ENCODE results near the gene P2RY2.

Gene P2RY2

DNA sequence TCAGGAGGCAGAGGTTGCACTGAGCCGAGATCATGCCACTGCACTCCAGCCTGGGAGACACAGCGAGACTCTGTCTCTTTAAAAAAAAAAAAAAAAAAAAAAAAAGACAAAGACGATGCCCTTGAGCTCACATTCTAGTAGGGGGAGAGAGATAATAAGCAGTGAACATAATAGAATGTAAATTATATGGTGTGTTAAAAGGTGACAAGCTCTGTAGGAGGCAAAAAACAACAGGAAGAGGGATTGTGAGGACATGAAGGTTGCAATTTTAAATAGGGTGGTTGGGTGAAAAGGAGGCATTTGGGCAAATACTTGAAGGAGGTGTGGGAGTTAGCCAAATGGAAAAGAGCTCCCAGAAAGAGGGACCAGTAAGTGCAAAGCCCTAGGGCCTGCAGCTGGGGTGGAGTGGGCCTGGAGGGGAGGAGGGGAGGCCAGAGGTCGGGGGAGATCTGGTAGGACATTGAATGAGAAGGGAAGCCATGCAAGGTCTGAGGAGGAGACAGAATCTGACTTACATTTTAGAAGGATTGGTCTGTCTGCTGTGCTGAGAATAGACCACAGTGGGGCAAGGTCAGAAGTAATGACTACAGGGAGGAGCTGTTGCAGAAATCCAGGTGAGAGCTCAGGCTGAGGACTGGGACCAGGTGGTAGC lies 26.6 kb downstream of the P2RY2 start:
- DNase-seq (ENCODE audit: low read depth) = no peak

DNA sequence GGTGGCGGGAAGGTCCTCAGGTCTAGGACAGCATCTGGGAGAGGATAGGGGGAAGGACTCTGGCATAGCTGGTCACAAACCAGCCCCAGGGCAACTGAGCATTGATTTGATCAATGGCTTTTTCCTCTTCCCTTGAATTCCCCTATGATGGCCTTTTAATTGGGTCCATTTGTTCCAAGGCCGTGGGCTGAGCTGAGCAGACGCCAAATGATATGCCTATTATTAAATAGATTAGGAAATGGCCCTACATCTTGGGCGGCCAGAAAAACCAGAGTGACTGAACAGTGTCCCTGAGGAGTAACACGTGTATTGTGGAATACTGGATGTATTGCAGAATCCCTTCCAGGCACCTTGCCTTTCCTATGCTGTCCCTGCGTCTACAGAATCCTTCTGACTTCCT lies 27.4 kb downstream of the P2RY2 start:
- no peak for DNase-seq (ENCODE audit: low read depth)

DNA sequence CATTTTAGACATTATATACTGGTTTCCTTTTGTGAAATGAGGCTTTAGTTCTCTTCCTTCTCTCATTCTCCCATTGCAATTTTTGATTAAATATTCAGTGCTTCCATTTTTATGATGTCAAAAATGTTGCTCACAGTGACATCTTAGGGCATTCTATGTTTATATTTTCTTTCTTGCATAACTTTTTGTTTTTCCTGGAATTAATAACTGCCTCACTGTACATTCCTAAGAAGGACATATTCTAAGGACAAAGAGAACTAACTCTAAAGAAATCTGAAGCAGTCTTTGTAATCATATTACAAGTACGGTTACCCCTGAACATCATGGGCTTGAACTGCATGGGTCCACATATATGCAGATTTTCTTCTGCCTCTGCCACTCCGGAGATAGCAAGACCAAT lies 28.2 kb downstream of the P2RY2 start:
- no peak for DNase-seq (ENCODE audit: low read depth)

DNA sequence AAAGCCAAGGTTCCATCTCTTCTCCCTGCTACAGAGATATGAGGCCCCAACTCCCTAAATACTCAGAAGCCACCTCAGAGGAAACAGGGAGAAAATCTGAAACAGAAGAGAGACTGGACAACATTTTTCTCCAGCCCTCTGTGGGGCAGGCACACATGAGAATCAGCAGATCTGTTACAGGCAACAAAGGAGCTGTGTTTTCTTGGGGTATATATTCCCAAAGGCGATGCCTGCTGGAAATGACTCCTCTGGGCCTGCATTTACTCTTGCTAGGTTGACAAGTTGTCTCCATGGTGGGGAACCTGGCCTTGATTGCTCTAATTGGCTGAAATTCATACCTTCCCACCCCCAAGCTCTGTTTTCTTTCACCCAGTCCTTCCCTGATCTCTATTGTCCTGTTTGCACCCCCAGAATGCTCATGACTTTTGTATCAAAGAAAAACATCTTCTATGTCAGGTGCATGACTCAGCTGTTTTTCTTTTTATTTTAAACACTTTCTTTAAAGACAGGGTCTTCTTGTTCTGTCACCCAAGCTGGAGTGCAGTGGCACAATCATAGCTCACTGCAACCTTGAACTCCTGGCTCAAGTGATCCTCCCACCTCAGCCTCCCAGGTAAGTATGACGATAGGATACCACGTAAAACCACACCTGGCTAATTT lies 30.6 kb downstream of the P2RY2 start:
- no peak for DNase-seq (ENCODE audit: low read depth)

DNA sequence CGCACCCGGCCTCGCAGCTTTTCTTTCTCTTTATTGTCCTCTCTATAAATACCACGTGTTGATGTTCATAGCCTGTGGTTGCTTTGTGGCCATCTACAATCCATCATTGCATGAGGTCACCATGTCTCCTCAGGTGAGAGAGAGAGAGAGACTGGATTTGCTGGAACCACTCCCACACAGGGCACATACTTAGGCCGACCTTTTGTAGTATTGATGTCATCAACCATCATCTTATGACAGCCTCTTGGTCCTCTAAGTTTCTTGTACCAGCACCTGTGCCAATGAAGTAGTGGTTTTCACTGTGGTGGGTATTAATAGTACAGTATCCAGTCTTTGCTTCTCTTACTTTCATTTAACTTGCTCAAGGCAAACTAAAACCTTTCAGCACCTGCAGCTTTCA lies 31.2 kb downstream of the P2RY2 start:
- no peak for DNase-seq (ENCODE audit: low read depth)

DNA sequence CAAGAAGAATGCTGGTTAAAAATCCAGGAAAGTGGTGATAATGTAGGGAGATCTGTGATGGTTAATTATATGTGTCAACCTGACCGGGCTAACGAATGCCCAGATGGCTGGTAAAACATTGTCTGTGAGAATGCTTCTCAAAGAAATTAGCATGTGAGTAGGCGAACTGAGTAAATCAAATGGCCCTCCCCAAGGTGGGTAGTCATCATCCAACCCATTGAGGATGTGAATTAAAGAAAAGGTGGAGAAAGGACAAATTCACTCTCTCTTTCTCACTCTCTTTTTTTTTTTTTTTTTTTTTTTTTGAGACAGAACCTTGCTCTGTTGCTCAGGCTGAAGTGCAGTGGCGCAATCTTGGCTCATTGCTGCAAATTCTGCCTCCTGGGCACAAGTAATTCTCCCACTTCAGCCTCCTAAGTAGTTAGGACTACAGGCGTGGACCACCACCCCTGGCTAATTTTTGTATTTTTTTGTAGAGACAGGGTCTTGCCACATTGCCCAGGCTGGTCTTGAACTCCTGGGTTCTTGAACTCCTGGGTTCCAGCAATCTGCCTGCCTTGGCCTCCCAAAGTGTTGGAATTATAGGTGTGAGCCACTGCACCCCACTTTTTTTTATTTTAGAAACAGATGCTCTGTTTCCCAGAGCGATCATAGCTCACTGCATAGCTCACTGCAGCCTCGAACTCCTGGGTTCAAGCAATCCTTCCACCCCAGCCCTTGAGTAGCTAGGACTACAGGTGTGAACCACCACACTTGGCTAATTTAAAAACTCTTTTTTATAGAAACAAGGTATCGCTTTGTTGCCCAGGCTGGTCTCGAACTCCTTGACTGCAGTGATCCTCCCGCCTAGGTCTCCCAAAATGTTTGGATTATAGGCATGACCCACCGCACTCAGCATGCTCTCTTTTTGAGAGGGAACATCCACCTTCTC lies 32.0 kb downstream of the P2RY2 start:
- no peak for DNase-seq (ENCODE audit: low read depth)

DNA sequence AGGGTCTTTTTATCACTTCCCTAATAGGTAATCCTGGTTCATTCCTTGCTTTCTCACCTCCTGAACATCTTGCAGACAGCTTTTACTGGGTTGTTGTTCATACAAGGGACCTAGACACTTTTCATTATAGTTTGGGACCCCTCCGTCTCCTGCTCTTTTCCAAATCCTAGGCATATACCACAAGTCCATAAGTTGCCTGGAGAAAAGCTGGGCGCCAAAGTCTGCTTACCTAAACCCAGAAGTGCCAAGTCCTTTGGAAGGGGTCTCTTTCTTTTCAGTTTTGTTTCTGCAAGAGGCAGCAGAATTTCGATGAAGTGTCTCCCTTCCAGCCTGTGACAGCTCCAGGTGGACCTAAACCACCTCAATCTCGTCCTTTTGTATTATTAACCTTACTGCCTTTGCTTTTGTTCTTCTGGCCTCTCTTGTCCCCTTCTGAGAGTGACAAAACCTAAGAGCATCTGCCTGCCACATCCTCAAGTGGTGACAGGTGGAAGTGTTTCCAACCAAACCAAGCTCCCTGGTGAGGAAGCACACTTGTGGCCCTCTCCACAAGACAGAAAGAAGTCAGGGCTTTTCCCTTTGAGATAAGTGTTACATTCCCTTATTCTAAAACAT lies 34.6 kb downstream of the P2RY2 start:
- no peak for DNase-seq (ENCODE audit: low read depth)

DNA sequence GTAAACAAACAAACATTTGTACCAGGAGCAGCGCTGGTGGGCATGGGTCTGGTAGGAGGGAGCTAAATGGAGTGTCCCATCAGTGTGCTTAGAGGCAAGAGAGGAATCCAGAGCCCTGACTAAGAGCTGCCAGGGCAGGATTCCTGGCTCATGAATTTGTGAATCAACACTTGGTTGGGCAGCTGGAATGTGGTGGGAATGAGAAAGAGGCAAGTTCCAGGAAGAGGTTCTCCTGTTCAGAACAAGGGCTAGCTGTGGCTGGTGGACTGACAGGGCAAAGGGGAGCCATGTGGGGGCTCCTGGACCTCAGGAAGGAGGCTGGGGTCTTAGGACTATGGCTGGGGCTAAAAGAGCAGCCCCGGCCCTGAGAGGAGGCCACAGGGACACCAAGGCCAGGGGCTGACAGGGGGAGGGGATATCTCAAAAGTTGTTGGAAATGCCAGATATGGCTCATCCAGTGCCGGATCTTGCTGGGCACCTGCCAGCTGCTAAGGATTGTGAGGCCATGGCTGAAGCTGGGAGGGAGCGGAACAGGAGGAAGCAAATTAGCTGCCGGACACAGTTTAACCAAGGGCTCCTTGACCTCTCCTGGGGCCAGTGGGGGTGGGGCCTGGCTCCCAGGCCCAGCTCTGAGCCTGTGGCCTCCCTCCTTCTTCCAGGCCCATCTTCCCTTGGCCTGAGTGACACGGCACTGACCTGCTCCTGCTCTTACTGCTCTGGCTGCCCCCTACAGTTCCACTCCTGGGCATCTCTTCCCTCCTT lies 39.4 kb downstream of the P2RY2 start:
- DNase-seq (ENCODE audit: low read depth) = no peak

DNA sequence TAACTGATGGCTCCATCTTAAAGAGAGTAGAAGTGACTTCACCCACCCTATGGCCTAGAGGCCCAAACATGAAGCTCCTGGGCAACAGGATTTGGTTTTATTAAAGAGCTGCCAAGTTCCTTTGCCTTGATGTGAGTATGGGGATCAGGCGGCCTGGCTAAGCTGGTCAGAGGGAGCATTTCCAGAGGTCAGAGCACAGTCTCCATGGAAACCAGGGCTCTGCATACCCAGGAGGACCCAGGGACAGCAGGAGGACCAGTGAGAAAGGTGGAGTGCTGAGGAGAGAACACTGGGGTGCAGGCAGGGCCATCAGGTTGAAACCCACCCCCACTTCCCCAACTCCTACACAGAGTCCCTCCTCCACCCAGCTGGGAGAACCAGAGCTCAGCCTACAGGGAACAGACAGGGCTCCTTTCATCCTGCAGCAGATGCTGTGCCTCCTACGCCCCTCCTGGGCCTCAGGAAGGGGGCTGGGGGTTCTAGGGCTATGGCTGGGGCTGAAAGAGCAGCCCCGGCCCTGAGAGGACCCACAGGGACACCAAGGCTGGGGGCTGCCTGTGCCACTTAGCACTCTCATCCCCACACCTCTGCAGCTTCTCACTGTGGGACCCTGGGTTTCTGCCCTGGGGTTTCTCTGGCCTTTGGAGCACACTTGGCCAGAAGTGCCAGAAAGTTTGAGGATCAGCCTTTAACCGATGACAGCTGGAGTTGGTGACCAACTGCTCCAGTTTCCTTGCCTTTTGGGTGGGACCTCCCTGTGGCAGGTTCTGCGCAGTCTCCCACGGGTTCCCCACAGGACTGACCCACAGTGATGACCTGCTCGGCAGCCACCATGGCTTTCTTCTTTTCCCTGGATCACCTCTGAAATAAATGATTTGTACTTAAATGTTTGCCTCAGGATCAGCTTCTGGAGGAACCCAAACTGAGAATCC lies 40.3 kb downstream of the P2RY2 start:
- no peak for DNase-seq (ENCODE audit: low read depth)

DNA sequence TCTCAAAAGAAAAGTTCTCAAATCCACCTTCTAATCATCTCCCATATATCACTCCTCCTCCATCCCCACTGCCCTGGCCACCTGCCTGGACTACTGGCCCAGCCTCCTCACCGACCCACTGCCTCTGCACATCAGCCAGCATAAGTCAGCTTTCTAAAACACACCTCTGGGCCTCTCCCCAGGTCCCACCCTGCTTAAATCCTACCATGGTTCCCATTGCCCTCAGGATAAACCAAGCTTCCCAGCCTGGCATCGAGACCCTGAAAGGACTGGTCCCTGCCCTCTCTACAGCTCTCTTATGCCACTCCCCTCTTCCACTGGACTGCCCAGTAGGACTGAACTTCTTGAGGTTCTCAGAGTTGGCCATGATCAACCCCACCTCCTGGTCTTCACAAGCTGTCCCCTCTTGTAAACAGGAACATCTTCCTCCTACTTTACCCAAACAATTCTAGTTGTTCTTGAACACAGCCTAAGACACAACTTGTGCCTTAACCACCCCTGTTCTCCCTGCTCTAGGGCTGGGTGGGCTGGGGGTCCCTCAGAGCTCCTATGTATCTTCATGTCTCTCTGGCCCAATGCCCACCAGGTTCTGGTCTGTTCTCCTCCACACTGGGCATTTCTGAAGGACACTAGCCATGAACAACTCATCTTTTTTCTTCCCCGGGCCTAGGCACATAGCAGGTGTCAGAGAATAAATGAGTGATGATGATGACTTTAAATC lies 41.5 kb downstream of the P2RY2 start:
- no peak for DNase-seq (ENCODE audit: low read depth)

DNA sequence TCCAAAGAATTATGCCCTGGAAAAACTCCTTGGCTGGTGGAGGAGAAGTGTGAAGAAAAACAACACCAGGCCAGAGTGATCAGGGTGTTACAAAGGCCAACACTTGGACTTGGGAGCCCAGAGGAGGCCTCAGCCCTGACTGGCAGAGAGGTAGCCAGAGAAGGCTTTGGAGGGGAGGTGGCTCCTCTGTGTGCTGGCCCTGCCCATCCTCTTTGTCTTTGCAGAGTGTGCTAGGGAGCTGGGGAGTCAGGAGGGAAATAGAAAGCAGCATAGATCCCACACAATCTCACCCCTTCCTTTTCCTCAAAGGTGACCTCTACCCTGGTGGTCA lies 42.0 kb downstream of the P2RY2 start:
- no peak for DNase-seq (ENCODE audit: low read depth)

DNA sequence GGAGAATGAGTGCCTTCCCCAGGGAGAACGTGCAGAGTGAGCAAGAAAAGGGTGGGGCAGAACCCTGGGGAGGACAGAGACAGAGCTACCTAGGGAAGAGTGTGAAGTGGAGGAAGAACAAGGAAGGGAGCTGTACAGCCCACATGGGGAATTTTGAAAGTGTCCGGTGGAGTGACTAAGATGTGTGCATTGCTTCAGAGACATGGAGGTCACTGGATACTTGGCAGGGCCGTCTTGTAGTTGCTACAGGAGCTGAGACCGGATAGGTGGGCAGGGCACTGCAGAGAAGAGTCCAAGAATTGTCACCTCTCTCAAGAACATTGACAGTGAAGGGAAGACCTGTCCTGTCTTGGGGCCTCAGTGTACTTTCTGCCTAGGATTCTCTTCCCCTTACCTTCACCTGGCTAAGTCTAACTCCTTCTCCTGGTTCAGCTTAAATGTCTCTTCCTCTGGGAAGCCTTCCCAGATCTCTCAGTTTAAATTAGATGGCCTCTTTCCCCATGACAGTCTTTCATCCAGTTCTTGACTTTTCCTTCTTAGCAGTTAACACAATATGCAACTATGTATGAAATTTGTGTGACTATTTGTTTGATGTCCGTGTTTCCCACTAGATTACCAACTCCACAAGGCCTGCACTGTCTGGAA lies 44.9 kb downstream of the P2RY2 start:
- no peak for DNase-seq (ENCODE audit: low read depth)

DNA sequence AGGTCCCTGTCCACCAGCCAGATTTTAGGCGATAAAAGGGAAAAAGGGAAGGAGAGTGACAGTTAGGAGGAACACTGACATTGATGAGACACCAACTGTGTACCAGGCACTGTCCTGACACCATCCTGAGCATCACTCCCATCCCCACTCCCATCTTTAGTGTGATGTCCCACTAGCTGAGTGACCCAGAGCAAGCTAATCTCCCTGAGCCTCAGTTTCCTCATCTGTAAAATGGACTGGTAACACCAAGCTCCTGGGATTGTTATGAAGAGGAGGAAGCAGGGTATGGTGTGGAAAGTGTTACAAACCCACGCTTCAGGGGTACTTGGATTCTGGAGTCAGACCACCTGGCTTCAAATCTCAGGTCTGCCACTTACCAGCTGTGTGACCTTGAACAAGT lies 45.6 kb downstream of the P2RY2 start:
- no peak for DNase-seq (ENCODE audit: low read depth)

DNA sequence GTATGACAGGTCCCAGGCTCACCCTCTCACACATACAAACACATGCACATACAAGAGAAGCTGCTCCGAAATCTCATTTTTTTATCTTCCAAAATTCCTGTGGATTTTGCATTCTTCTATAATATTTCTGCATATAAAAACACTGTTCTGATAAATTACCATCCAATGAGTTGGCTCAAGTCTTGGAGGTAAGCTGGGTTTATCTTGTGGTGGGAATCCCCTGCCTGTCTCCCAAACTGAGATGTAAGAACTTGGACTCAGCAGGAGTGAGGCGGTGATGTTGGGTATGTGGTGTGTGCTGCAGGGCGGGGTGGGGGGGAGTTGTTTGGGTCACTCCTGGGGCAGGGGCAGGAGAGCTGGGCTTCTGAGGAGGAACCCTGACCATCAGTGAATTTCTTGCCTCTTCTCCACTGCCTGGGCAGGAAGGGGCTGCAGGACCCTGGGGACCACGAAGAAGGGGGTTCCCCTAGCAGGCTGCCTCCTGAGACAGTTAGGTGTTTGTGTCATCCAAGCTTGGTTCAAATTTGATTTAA lies 47.3 kb downstream of the P2RY2 start:
- no peak for DNase-seq (ENCODE audit: low read depth)

DNA sequence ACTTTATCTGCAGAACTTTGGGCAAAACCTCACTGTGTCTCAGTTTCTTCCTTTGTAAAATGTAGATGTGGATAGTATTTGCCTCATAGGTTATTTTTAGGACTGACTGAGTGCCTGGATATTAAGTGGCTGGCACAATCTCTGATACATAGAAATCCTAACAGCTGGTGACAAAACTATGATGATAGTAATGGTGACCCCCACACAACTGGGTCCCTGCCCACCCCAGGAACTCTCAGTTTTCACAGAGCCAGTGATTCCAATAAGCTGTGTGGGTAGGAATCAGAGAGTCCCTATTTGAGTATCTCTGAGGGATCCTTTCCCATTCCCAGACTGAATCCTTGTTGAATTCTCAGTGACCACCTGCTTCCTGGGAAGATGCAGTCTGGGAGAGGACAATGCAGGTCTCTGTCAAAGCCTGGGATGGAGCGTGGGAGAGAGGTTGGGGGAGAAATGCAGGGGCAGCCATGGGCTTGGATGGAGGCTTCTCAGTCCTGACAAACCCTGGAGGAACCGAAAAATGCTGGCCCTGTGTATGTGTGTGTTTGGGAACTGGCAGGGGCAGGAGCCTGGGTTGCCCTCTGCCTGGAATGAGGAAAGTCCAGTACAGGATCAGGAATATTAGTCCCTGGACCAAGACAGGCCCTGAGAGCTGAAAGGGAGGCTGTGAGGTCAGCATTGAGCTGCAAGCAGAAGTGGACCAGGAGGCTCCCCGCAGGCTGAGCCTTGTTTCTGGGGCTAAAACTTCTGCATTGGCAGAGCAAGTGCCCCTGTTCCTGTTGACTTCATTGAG lies 48.0 kb downstream of the P2RY2 start:
- DNase-seq (ENCODE audit: low read depth) = no peak

DNA sequence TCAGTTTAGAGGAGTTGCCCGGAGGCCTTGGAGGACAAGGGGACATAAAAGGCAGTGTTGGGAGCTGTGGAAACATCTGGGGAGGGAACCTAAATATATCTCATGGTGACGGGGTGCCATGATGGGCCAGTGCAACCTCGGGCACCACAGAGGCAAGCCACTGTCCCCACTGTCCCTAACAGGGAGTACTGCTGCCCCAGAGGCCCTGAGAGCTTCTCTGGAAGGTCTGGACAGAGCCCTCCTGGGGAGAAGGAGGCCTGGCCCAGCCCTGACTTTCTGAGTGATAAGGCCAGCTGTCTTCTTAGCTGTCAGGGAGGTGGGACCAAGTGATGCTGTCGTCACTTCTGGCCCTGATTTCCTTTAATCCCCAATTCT lies 48.6 kb downstream of the P2RY2 start:
- DNase-seq (ENCODE audit: low read depth) = no peak

DNA sequence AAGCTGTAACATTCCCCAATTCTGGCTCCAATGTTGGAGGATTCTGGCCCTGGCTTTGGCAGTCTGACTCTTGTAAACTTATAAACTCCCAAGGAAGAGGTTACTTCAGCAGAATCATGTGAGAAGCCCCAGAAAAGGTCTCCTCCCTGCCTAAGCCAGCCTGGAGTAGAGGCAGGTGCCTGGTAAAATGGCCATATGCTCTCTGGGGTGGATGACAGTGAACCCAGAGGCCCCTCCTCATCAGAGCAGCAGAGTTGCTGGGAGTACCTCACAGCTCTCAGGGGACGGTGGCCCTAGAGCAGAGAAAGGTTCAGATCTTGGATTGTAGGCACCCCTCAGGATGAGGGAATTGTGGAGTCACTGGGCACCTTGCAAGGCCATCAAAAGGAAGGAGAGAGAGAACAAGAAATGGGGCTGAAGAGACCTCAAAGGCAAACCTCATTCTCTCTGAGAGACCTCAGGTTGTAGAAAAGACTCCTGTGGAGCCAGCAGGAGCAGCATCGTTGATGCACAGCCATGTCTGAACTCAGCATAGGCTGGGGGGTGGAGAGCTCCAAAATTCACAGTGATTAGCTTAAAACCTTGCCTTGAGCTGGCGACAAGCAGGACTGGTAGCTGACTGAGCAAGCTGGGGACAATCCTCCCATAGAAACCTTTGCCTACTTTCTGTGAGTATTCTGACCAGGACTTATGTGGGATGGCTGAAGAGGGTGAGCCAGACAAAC lies 49.2 kb downstream of the P2RY2 start:
- no peak for DNase-seq (ENCODE audit: low read depth)
